PC-3 (cell line): ENCODE results near the gene SPEF2. TPM values are rescaled to one million over a fixed set of nuclear protein-coding genes. Genes with fewer than 3 reads are reported as not detected.

ENCODE experiments used
- ATAC-seq: fragments of 200-7000 bp; cut with Tn5 transposase; 2 replicates; pipeline ENCODE4 v1.9.1; 2020; ENCODE audit warnings: mild to moderate bottlenecking, moderate library complexity
- BruUV-seq: library from RNA; stranded (reverse); fragments of 400-500 nt; replicated peaks from 2 replicates; lab custom pipeline; 2021; lab: Mats Ljungman, UMichigan
- CTCF ChIA-PET: fragments of 300-600 bp; sonication (Branson Sonifier 250); formaldehyde crosslinking; loops from one replicate; lab custom pipeline; 2022; ENCODE audit warnings: antibody characterized with exemption; lab: Charles Lee
- POLR2A ChIA-PET: fragments of 300-600 bp; sonication (Branson Sonifier 250); formaldehyde crosslinking; loops from one replicate; lab custom pipeline; 2022; ENCODE audit warnings: antibody characterized with exemption; ENCODE audit not compliant: unreplicated experiment; lab: Charles Lee
- DNase-seq: peaks from one replicate; pipeline ENCODE4 v3.0.0-alpha.2; 2015
- H2AFZ ChIP-seq: fragments of 300-600 bp; sonication (generic); 2 replicates; pipeline ENCODE4 v1.6.0; 2016; ENCODE audit warnings: antibody characterized with exemption, low read length
- H3F3A ChIP-seq: fragments of 300-600 bp; sonication (generic); one replicate; pipeline ENCODE4 v1.6.0; 2017; ENCODE audit warnings: antibody characterized with exemption, low read length, control low read depth, mild to moderate bottlenecking; ENCODE audit not compliant: unreplicated experiment
- H3K27ac ChIP-seq: fragments of 300-600 bp; sonication (generic); 2 replicates; pipeline ENCODE4 v1.5.1; 2016; ENCODE audit warnings: mild to moderate bottlenecking, low read length
- H3K27me3 ChIP-seq: fragments of 300-600 bp; sonication (generic); 2 replicates; pipeline ENCODE4 v1.6.1; 2016; ENCODE audit warnings: low read length, mixed read lengths
- H3K36me3 ChIP-seq: fragments of 300-600 bp; sonication (generic); 2 replicates; pipeline ENCODE4 v1.6.1; 2016; ENCODE audit warnings: low read depth, mixed run types, low read length, mixed read lengths
- H3K4me1 ChIP-seq: fragments of 300-600 bp; sonication (generic); 2 replicates; pipeline ENCODE4 v1.5.1; 2016; ENCODE audit warnings: low read length; ENCODE audit not compliant: insufficient read depth
- H3K4me2 ChIP-seq: fragments of 300-600 bp; sonication (generic); 2 replicates; pipeline ENCODE4 v1.6.0; 2016; ENCODE audit warnings: low read length
- H3K4me3 ChIP-seq: fragments of 300-600 bp; sonication (generic); 2 replicates; pipeline ENCODE4 v1.5.1; 2016; ENCODE audit warnings: mild to moderate bottlenecking, low read length, mixed read lengths
- H3K79me2 ChIP-seq: fragments of 300-600 bp; sonication (generic); 2 replicates; pipeline ENCODE4 v1.6.1; 2017; ENCODE audit warnings: low read length, mixed read lengths
- H3K9ac ChIP-seq: fragments of 300-600 bp; sonication (generic); 2 replicates; pipeline ENCODE4 v1.6.0; 2016; ENCODE audit warnings: mild to moderate bottlenecking, low read length
- H3K9me2 ChIP-seq: fragments of 300-600 bp; sonication (generic); replicated peaks from 2 replicates; pipeline ENCODE4 v1.6.1; 2016; ENCODE audit warnings: mixed run types, low read length, mixed read lengths
- H3K9me3 ChIP-seq: fragments of 300-600 bp; sonication (generic); 2 replicates; pipeline ENCODE4 v1.6.1; 2016; ENCODE audit warnings: low read length, mixed read lengths
- H4K20me1 ChIP-seq: fragments of 300-600 bp; sonication (generic); 2 replicates; pipeline ENCODE4 v1.6.1; 2016; ENCODE audit warnings: low read length, mixed read lengths
- EZH2 ChIP-seq: fragments of 300-600 bp; sonication (generic); IDR thresholded peaks from one replicate; pipeline ENCODE4 v1.6.1; 2017; ENCODE audit warnings: antibody characterized with exemption, mild to moderate bottlenecking, low read length; ENCODE audit not compliant: unreplicated experiment
- EZH2phosphoT487 ChIP-seq: fragments of 300-600 bp; sonication (generic); IDR thresholded peaks from 2 replicates; pipeline ENCODE4 v1.6.1; 2018; ENCODE audit warnings: mild to moderate bottlenecking, antibody characterized with exemption, low read length, borderline replicate concordance
- intact Hi-C: fragments of 100-400 bp; cut with micrococcal nuclease; formaldehyde crosslinking; loops from 2 replicates; pipeline ENCODE4 v1.9.0; 2023
- total RNA-seq: library from RNA; depleted of rRNA; stranded (reverse); fragments of >200 nt; gene quantifications from 2 replicates; pipeline ENCODE4 v1.2.3, GENCODE V29; 2014
- TF ChIP-seq, protein P1 (sequence below): fragments of 300-600 bp; sonication (generic); conservative IDR thresholded peaks from 2 replicates; pipeline ENCODE4 v1.5.1; 2017; ENCODE audit warnings: antibody characterized with exemption, low read depth, mild to moderate bottlenecking, low read length

The SPEF2 gene
- total RNA-seq, 1 experiment from 2014 or later = 2.3 TPM

DNA sequence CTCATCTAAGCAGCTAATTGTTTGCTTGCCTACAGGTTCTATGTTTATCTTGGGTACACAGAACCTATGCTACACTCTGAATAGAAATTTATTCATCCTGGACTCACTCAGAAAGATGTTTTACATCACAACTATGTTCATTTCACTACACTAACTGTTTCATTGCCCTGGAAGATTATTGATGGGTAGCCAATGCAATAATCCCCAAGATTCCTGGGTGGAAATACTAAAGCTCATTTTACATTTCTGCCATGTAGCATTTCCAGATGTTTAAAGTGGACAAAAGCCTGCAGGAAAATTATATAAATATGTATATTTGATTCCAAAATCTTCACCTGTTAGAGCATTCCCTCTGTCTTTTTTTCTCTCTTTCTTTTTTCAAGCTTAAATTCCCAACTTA is 187.2 kb downstream of the SPEF2 start:
- CTCF ChIA-PET = no interaction called here
- Histone ChIP-seq H3K4me3 (no peak overlapping the region), H3K27me3 (no peaks in the 10 kb centered on the region), H3K9ac (no peak overlapping the region), H3K79me2 (no peaks in the 10 kb centered on the region), H3K27ac (no peak overlapping the region), H3K4me2 (no peak overlapping the region), H3K9me2 (no peaks in the 10 kb centered on the region), H3K36me3 (no peaks in the 10 kb centered on the region), H3K9me3 (no peaks in the 10 kb centered on the region), H3F3A (no peaks in the 10 kb centered on the region), H2AFZ (no peak overlapping the region), H4K20me1 (no peaks in the 10 kb centered on the region), H3K4me1 (no peaks in the 10 kb centered on the region)
- TF ChIP-seq EZH2phosphoT487 (no peak), EZH2 (no peak)
- TF ChIP-seq, protein P1, sequence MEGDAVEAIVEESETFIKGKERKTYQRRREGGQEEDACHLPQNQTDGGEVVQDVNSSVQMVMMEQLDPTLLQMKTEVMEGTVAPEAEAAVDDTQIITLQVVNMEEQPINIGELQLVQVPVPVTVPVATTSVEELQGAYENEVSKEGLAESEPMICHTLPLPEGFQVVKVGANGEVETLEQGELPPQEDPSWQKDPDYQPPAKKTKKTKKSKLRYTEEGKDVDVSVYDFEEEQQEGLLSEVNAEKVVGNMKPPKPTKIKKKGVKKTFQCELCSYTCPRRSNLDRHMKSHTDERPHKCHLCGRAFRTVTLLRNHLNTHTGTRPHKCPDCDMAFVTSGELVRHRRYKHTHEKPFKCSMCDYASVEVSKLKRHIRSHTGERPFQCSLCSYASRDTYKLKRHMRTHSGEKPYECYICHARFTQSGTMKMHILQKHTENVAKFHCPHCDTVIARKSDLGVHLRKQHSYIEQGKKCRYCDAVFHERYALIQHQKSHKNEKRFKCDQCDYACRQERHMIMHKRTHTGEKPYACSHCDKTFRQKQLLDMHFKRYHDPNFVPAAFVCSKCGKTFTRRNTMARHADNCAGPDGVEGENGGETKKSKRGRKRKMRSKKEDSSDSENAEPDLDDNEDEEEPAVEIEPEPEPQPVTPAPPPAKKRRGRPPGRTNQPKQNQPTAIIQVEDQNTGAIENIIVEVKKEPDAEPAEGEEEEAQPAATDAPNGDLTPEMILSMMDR = no peak
- POLR2A ChIA-PET = no interaction called here
- intact Hi-C loops = no loop called here
- ATAC-seq = peak; percentile 35; the same call in 1 of the 2 replicates
- BruUV-seq = no TSS peak
- no peak for DNase-seq

- ChIA-PET POLR2A (no interaction called here), CTCF (no interaction called here)
- no TSS peak for BruUV-seq
- intact Hi-C loops = no loop called here
- Histone ChIP-seq H3K4me2 (no peak overlapping the region), H3F3A (no peaks in the 10 kb centered on the region), H4K20me1 (no peaks in the 10 kb centered on the region), H2AFZ (no peak overlapping the region), H3K9me3 (no peaks in the 10 kb centered on the region), H3K4me1 (peaks cover 12% of the 10 kb centered on the region), H3K79me2 (no peaks in the 10 kb centered on the region), H3K27ac (no peak overlapping the region), H3K36me3 (no peaks in the 10 kb centered on the region), H3K27me3 (no peaks in the 10 kb centered on the region), H3K9me2 (no peaks in the 10 kb centered on the region), H3K4me3 (no peak overlapping the region), H3K9ac (no peak overlapping the region)
- TF ChIP-seq EZH2phosphoT487 (no peak), EZH2 (no peak)
- TF ChIP-seq, protein P1 = no peak
- ATAC-seq (0 out of 2 replicates have a peak, but pooled peaks have one; percentile 22), DNase-seq (peak; percentile 22)
These were observed 192.9 kb downstream of the SPEF2 start for GRCh38 chr5:35810601-35811000.

- DNase-seq (peak; percentile 81), ATAC-seq (peak; percentile 49)
- peaks cover 12% of the 10 kb centered on the region for H3K4me1 ChIP-seq
- H4K20me1 ChIP-seq = no peaks in the 10 kb centered on the region
- TF ChIP-seq EZH2phosphoT487 = no peak
- TF ChIP-seq, protein P1 = no peak
- TF ChIP-seq EZH2 = no peak
- no peak overlapping the region for H3K4me3 ChIP-seq
- BruUV-seq = no TSS peak
- no peak overlapping the region for H3K27ac ChIP-seq
- intact Hi-C loops = no loop called here
- no peaks in the 10 kb centered on the region for H3K9me2 ChIP-seq
- H3K9ac ChIP-seq = no peak overlapping the region
- ChIA-PET CTCF (no interaction called here), POLR2A (no interaction called here)
- no peaks in the 10 kb centered on the region for H3K36me3 ChIP-seq
- no peak overlapping the region for H3K4me2 ChIP-seq
- H3F3A ChIP-seq = no peaks in the 10 kb centered on the region
- no peaks in the 10 kb centered on the region for H3K79me2 ChIP-seq
- no peaks in the 10 kb centered on the region for H3K27me3 ChIP-seq
- H3K9me3 ChIP-seq = no peaks in the 10 kb centered on the region
- H2AFZ ChIP-seq = no peak overlapping the region
These were observed 193.6 kb downstream of the SPEF2 start for GRCh38 chr5:35811108-35811741.
